IPS DF 6.9 (cell line): ENCODE results near the gene IL15.
"Not testable (repeated sequence)": the region's sequence is repeated elsewhere in the genome, so short reads cannot be mapped to it uniquely, and the experiment has no call there.

Source experiments
- DNase-seq: peaks from one replicate; pipeline ENCODE4 v3.0.0-alpha.2; 2013; ENCODE audit warnings: low read depth, low spot score
- H3K27ac ChIP-seq: one replicate; pipeline ENCODE4 v1.5.1; 2013; ENCODE audit warnings: low read length, control low read depth
- H3K27me3 ChIP-seq: 2 replicates; pipeline ENCODE4 v1.6.1; 2013; ENCODE audit warnings: mild to moderate bottlenecking, low read length; ENCODE audit not compliant: control insufficient read depth, insufficient read depth
- H3K36me3 ChIP-seq: 2 replicates; pipeline ENCODE4 v1.6.1; 2013; ENCODE audit warnings: low read length; ENCODE audit not compliant: control insufficient read depth, insufficient read depth
- H3K4me1 ChIP-seq: 2 replicates; pipeline ENCODE4 v1.6.1; 2013; ENCODE audit warnings: low read length; ENCODE audit not compliant: control insufficient read depth, insufficient read depth
- H3K4me3 ChIP-seq: 2 replicates; pipeline ENCODE4 v1.5.1; 2013; ENCODE audit warnings: mild to moderate bottlenecking, low read length
- H3K9me3 ChIP-seq: 2 replicates; pipeline ENCODE4 v1.6.1; 2013; ENCODE audit warnings: low read length, inconsistent platforms; ENCODE audit not compliant: control insufficient read depth, insufficient read depth
- WGBS: extraction: QIAGEN DNeasy Blood & Tissue Kit; methylation state at CpG from one replicate; pipeline ENCODE4 v1.1.7; 2013; ENCODE audit warnings: mixed read lengths, missing lambda C conversion rate; ENCODE audit not compliant: insufficient read length, insufficient coverage; 5-methylcytosine and 5-hydroxymethylcytosine counted together

IL15 gene

GRCh38 chr4:141636082-141636770 lies at the start of gene IL15:
IL15 (plus strand) TSS chr4:141636583; CDS start chr4:141719465, 82,882 bp downstream.
- peak; percentile 29 for DNase-seq
- Histone ChIP-seq H3K4me3 (peak within 1 kb of the TSS; percentile 72; the same call in 1 of the 2 replicates), H3K27ac (no peak within 1 kb of the TSS), H3K27me3 (peaks cover 3% of the 10 kb centered on the region; the same call in 1 of the 2 replicates), H3K36me3 (no peaks in the 10 kb centered on the region), H3K4me1 (no peaks in the 10 kb centered on the region), H3K9me3 (no peaks in the 10 kb centered on the region)
- no CpG with 5 or more reads among the region's 43 CpGs for WGBS

- no peak overlapping the region for H3K4me3 ChIP-seq
- no CpG with 5 or more reads among the region's 1 CpG for WGBS
- H3K36me3 ChIP-seq = no peaks in the 10 kb centered on the region
- H3K27me3 ChIP-seq = no peaks in the 10 kb centered on the region
- DNase-seq = no peak
- H3K4me1 ChIP-seq = no peaks in the 10 kb centered on the region
- no peak overlapping the region for H3K27ac ChIP-seq
- no peaks in the 10 kb centered on the region for H3K9me3 ChIP-seq
These were observed 48.5 kb upstream of the IL15 start for GRCh38 chr4:141587897-141588296.

GRCh38 chr4:141595531-141595930 lies 40.9 kb upstream of the IL15 start:
- no peaks in the 10 kb centered on the region for H3K9me3 ChIP-seq
- no peaks in the 10 kb centered on the region for H3K36me3 ChIP-seq
- no peak overlapping the region for H3K4me3 ChIP-seq
- H3K27ac ChIP-seq = no peak overlapping the region
- DNase-seq = no peak
- H3K4me1 ChIP-seq = no peaks in the 10 kb centered on the region
- no peaks in the 10 kb centered on the region for H3K27me3 ChIP-seq

- Histone ChIP-seq H3K9me3 (no peaks in the 10 kb centered on the region), H3K27ac (no peak overlapping the region), H3K36me3 (no peaks in the 10 kb centered on the region), H3K27me3 (no peaks in the 10 kb centered on the region), H3K4me3 (no peak overlapping the region), H3K4me1 (no peaks in the 10 kb centered on the region)
- no CpG with 5 or more reads among the region's 3 CpGs for WGBS
- no peak for DNase-seq
These were observed 36.5 kb upstream of the IL15 start for GRCh38 chr4:141599853-141600252.

- not testable (repeated sequence) for DNase-seq, H3K9me3 ChIP-seq, H3K27ac ChIP-seq, H3K4me1 ChIP-seq, H3K4me3 ChIP-seq, H3K36me3 ChIP-seq, H3K27me3 ChIP-seq
- no CpG with 5 or more reads among the region's 11 CpGs for WGBS
These were observed 31.7 kb upstream of the IL15 start for GRCh38 chr4:141604683-141605082.

- WGBS = no CpG with 5 or more reads among the region's 18 CpGs
- Histone ChIP-seq H3K4me1 (no peaks in the 10 kb centered on the region), H3K36me3 (no peaks in the 10 kb centered on the region), H3K9me3 (no peaks in the 10 kb centered on the region), H3K27ac (no peak overlapping the region), H3K27me3 (no peaks in the 10 kb centered on the region), H3K4me3 (no peak overlapping the region)
- DNase-seq = no peak
These were observed 30.9 kb upstream of the IL15 start for GRCh38 chr4:141605425-141605856.

GRCh38 chr4:141609243-141609642 lies 27.1 kb upstream of the IL15 start:
- no CpG with 5 or more reads among the region's 4 CpGs for WGBS
- no peaks in the 10 kb centered on the region for H3K27me3 ChIP-seq
- no peak overlapping the region for H3K27ac ChIP-seq
- H3K9me3 ChIP-seq = no peaks in the 10 kb centered on the region
- no peaks in the 10 kb centered on the region for H3K4me1 ChIP-seq
- no peak for DNase-seq
- H3K36me3 ChIP-seq = no peaks in the 10 kb centered on the region
- H3K4me3 ChIP-seq = no peak overlapping the region

GRCh38 chr4:141610365-141610764 lies 26.0 kb upstream of the IL15 start:
- Histone ChIP-seq H3K36me3 (no peaks in the 10 kb centered on the region), H3K4me1 (no peaks in the 10 kb centered on the region), H3K9me3 (no peaks in the 10 kb centered on the region), H3K27me3 (no peaks in the 10 kb centered on the region), H3K27ac (no peak overlapping the region), H3K4me3 (no peak overlapping the region)
- DNase-seq = no peak

GRCh38 chr4:141614878-141615586 lies 21.4 kb upstream of the IL15 start:
- Histone ChIP-seq H3K36me3 (no peaks in the 10 kb centered on the region), H3K4me3 (no peak overlapping the region), H3K4me1 (no peaks in the 10 kb centered on the region), H3K27me3 (no peaks in the 10 kb centered on the region), H3K27ac (no peak overlapping the region), H3K9me3 (no peaks in the 10 kb centered on the region)
- DNase-seq = no peak
- no CpG with 5 or more reads among the region's 11 CpGs for WGBS

- H3K4me1 ChIP-seq, H3K9me3 ChIP-seq, H3K4me3 ChIP-seq, H3K36me3 ChIP-seq, H3K27ac ChIP-seq, H3K27me3 ChIP-seq, DNase-seq: not testable (repeated sequence)
- WGBS = no CpG with 5 or more reads among the region's 8 CpGs
These were observed 20.8 kb upstream of the IL15 start for GRCh38 chr4:141615587-141615918.

GRCh38 chr4:141620715-141621114 lies 15.7 kb upstream of the IL15 start:
- no peaks in the 10 kb centered on the region for H3K27me3 ChIP-seq
- H3K9me3 ChIP-seq = no peaks in the 10 kb centered on the region
- H3K4me3 ChIP-seq = no peak overlapping the region
- H3K27ac ChIP-seq = no peak overlapping the region
- H3K4me1 ChIP-seq = peaks cover 4% of the 10 kb centered on the region; the same call in 1 of the 2 replicates
- H3K36me3 ChIP-seq = no peaks in the 10 kb centered on the region
- WGBS = no CpG with 5 or more reads among the region's 1 CpG
- DNase-seq = no peak
